Chondrocyte (in vitro differentiated cells): ENCODE results near the gene HHIPL1. TPM values are rescaled to one million over a fixed set of nuclear protein-coding genes. Genes with fewer than 3 reads are reported as not detected.

Experiments used
- DNase-seq: peaks from one replicate; pipeline ENCODE4 v3.0.0; 2021; ENCODE audit warnings: mixed read lengths, low spot score
- H3K27ac Mint-ChIP-seq: one replicate; pipeline ENCODE4 v1.8.0; 2021; ENCODE audit warnings: mild to moderate bottlenecking, moderate library complexity, mixed read lengths; ENCODE audit not compliant: unreplicated experiment
- H3K27me3 Mint-ChIP-seq: 2 replicates; pipeline ENCODE4 v1.8.0; 2021; ENCODE audit warnings: low read depth, mixed read lengths
- H3K36me3 Mint-ChIP-seq: 2 replicates; pipeline ENCODE4 v1.8.0; 2021; ENCODE audit warnings: low read depth, mixed read lengths
- H3K4me1 Mint-ChIP-seq: 2 replicates; pipeline ENCODE4 v1.8.0; 2021; ENCODE audit warnings: low read depth, mild to moderate bottlenecking, mixed read lengths
- H3K4me3 Mint-ChIP-seq: one replicate; pipeline ENCODE4 v1.8.0; 2021; ENCODE audit warnings: mild to moderate bottlenecking, moderate library complexity, mixed read lengths; ENCODE audit not compliant: unreplicated experiment
- H3K9me3 Mint-ChIP-seq: 2 replicates; pipeline ENCODE4 v1.8.0; 2021; ENCODE audit warnings: low read depth, mixed read lengths
- total RNA-seq: library from RNA; stranded (reverse); gene quantifications from 3 replicates; pipeline ENCODE4 v1.2.1, GENCODE V29; 2021
- TF ChIP-seq, protein P1 (sequence below): fragments of 200-600 bp; sonication (generic); IDR thresholded peaks from 2 replicates; pipeline ENCODE4 v1.5.0; 2021; ENCODE audit warnings: antibody characterized with exemption, mild to moderate bottlenecking, moderate library complexity

HHIPL1 gene
- total RNA-seq, 1 donor from 2014 or later: 5.6 TPM

DNA sequence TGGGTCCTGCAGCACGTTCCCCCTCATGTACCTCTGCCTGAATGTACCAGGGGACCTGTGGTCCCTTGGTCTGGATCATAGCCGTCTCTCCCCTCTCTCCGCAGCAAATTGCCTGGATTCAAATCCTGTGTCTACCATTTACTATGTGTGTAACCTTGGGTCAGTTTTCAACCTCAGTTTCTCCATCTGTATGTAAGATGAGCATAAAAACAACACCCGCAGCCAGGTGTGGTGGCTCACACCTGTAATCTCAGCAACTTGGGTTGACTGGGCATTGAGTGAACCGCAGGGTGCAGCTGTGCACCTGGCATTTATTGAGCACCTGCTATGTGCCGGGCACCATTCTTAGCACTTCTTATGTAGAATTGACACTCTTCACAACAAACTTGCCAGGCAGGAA lies 53.3 kb downstream of the HHIPL1 start:
- peaks cover 20% of the 10 kb centered on the region for H3K9me3 Mint-ChIP-seq
- H3K4me1 Mint-ChIP-seq: no peaks in the 10 kb centered on the region
- H3K4me3 Mint-ChIP-seq: no peak overlapping the region
- TF ChIP-seq, protein P1, sequence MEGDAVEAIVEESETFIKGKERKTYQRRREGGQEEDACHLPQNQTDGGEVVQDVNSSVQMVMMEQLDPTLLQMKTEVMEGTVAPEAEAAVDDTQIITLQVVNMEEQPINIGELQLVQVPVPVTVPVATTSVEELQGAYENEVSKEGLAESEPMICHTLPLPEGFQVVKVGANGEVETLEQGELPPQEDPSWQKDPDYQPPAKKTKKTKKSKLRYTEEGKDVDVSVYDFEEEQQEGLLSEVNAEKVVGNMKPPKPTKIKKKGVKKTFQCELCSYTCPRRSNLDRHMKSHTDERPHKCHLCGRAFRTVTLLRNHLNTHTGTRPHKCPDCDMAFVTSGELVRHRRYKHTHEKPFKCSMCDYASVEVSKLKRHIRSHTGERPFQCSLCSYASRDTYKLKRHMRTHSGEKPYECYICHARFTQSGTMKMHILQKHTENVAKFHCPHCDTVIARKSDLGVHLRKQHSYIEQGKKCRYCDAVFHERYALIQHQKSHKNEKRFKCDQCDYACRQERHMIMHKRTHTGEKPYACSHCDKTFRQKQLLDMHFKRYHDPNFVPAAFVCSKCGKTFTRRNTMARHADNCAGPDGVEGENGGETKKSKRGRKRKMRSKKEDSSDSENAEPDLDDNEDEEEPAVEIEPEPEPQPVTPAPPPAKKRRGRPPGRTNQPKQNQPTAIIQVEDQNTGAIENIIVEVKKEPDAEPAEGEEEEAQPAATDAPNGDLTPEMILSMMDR: no peak
- no peak overlapping the region for H3K27ac Mint-ChIP-seq
- no peak for DNase-seq
- H3K36me3 Mint-ChIP-seq: peaks cover 12% of the 10 kb centered on the region
- H3K27me3 Mint-ChIP-seq: peaks cover 2% of the 10 kb centered on the region

DNA sequence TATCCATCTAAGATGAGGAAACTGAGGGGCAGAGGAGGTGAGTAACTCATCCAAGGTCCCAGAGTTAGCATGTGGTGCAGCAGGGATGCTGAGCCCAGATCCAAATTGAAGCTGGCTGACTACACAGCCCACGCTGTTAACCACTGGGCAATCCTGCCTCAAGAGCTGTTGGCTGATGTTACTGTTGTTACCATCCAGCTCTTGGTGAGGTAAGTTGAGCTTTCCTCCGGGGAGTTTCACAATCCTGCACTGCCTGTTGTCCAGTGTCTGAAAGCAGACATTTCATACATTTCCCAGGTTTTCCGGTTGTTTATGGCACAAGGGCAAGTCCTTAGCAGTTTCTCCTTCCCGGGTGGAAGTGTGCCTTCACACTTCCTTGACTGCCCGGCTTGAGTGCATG lies 53.7 kb downstream of the HHIPL1 start:
- Mint-ChIP-seq H3K36me3 (peaks cover 15% of the 10 kb centered on the region), H3K4me3 (no peak overlapping the region), H3K27ac (no peak overlapping the region), H3K27me3 (peaks cover 2% of the 10 kb centered on the region), H3K4me1 (no peaks in the 10 kb centered on the region), H3K9me3 (peaks cover 24% of the 10 kb centered on the region)
- TF ChIP-seq, protein P1: no peak
- DNase-seq: no peak

DNA sequence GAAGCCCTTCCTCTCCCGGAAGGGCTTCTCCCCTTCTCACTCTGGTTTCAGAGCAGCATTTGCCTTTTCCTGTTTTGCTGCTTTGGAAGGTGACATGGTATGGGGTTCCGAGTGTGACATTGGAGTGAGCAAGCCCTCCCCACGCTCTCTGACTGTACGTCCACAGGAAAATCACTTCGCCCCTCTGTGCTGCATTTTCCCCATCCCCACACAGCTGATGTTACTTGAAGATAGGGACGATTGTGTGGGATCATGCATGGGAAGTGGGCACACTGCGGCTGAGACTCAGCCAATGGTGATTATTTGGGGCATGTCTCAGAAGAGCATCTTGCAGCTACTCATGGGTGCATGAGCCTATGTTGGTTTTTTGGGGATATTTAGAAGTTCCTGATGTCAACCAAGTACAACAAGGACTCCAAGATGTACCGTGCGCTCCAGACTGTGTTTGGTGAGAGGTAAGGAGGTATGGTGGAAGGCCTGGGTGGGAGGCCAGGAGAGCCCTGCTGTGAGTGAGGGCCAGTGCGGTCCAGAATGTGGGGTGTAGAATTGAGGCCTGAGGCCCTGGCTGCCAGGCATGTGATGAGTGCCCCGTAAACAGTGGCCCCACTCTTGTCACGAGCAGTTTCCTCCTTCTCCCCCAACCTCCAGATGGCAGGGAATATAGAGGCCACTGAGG lies 54.3 kb downstream of the HHIPL1 start:
- H3K4me3 Mint-ChIP-seq: no peak overlapping the region
- TF ChIP-seq, protein P1: no peak
- peaks cover 21% of the 10 kb centered on the region for H3K9me3 Mint-ChIP-seq
- no peak for DNase-seq
- H3K36me3 Mint-ChIP-seq: peaks cover 11% of the 10 kb centered on the region
- H3K27me3 Mint-ChIP-seq: peaks cover 2% of the 10 kb centered on the region
- H3K4me1 Mint-ChIP-seq: no peaks in the 10 kb centered on the region
- no peak overlapping the region for H3K27ac Mint-ChIP-seq

DNA sequence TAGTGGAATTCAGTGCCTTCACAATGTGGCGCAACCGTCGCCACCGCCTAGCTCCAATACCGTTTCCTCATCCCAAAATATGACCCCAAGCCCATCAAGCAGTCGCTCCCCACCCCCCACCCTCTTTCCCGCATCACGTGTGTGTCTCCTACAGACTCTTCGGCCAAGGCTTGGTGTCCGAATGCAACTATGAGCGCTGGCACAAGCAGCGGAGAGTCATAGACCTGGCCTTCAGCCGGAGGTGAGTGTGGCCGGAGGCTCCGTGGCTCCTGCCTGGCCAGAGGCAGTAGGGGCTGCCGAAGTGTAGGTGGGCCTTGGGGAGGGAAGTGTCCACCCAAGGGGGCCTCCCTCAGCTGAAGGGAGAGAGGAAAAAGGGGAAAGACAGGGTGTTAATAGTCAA lies 54.9 kb downstream of the HHIPL1 start:
- no peak for DNase-seq
- Mint-ChIP-seq H3K9me3 (peaks cover 23% of the 10 kb centered on the region), H3K4me3 (no peak overlapping the region), H3K27ac (no peak overlapping the region), H3K27me3 (peaks cover 2% of the 10 kb centered on the region), H3K36me3 (peaks cover 11% of the 10 kb centered on the region), H3K4me1 (no peaks in the 10 kb centered on the region)
- TF ChIP-seq, protein P1: no peak

DNA sequence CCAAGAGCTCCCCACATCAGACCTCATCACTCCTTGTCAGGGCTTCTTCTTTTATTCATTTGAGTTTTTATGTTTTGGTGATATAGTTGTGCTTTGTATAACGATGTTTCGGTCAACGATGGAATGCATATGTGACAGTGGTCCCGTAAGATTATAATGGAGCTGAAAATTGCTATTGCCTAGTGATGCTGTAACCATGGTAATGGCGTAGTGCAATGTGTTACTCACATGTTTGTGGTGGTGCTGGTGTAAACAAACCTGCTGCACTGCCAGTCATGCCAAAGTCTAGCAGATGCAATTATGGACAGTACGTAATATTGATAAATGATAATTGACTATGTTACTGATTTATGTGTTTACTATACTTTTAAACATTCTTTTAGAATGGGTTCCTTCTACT lies 55.5 kb downstream of the HHIPL1 start:
- Mint-ChIP-seq H3K27me3 (peaks cover 2% of the 10 kb centered on the region), H3K4me3 (no peak overlapping the region), H3K36me3 (peaks cover 11% of the 10 kb centered on the region), H3K27ac (no peak overlapping the region), H3K9me3 (peaks cover 23% of the 10 kb centered on the region), H3K4me1 (no peaks in the 10 kb centered on the region)
- no peak for DNase-seq
- TF ChIP-seq, protein P1: no peak
